HL-60/S4 treated with retinoic acid at 250 ng/mL for 4 days and 3 days (cell line): ENCODE data around the gene NXPH2.

Experiments
- in situ Hi-C: fragments of 300-500 bp; cut with MboI; formaldehyde crosslinking; loops from 2 replicates; pipeline ENCODE4 v1.7.0; 2022; ENCODE audit warnings: low sequenced_read_pairs

NXPH2 gene

GRCh38 chr2:138779781-138780445, at the start of gene NXPH2:
Gene NXPH2, minus strand, starts transcription at chr2:138780390. Its CDS starts 149 bp downstream, at chr2:138780241.
- in situ Hi-C loops, result no loop called here

- in situ Hi-C loops, result no loop called here
Observed at GRCh38 chr2:138829326-138829919, 49.2 kb upstream of the NXPH2 start.

- in situ Hi-C loops, result no loop called here
Observed at GRCh38 chr2:138827426-138828054, 47.4 kb upstream of the NXPH2 start.

GRCh38 chr2:138823666-138824065, 43.5 kb upstream of the NXPH2 start:
- in situ Hi-C loops, result no loop called here

- in situ Hi-C loops, result no loop called here
Observed at GRCh38 chr2:138819964-138820363, 39.8 kb upstream of the NXPH2 start.

- in situ Hi-C loops, result no loop called here
Observed at GRCh38 chr2:138818556-138818955, 38.4 kb upstream of the NXPH2 start.

- in situ Hi-C loops, result no loop called here
Observed at GRCh38 chr2:138814123-138814898, 34.1 kb upstream of the NXPH2 start.

- in situ Hi-C loops, result no loop called here
Observed at GRCh38 chr2:138811431-138811830, 31.2 kb upstream of the NXPH2 start.

- in situ Hi-C loops, result no loop called here
Observed at GRCh38 chr2:138794724-138795123, 14.5 kb upstream of the NXPH2 start.

GRCh38 chr2:138787053-138787666, 7.0 kb upstream of the NXPH2 start:
- in situ Hi-C loops, result no loop called here

- in situ Hi-C loops, result no loop called here
Observed at GRCh38 chr2:138782383-138782782, 2.2 kb upstream of the NXPH2 start.

- in situ Hi-C loops, result no loop called here
Observed at GRCh38 chr2:138780908-138781307, 718 bp upstream of the NXPH2 start.

GRCh38 chr2:138780446-138780880, 273 bp upstream of the NXPH2 start:
- in situ Hi-C loops, result no loop called here

- in situ Hi-C loops, result no loop called here
Observed at GRCh38 chr2:138779406-138779780, 797 bp downstream of the NXPH2 start.

GRCh38 chr2:138777996-138778395, 2.2 kb downstream of the NXPH2 start:
- in situ Hi-C loops, result no loop called here

GRCh38 chr2:138775736-138776135, 4.5 kb downstream of the NXPH2 start:
- in situ Hi-C loops, result no loop called here

- in situ Hi-C loops, result no loop called here
Observed at GRCh38 chr2:138771534-138771933, 8.7 kb downstream of the NXPH2 start.

GRCh38 chr2:138767101-138767500, 13.1 kb downstream of the NXPH2 start:
- in situ Hi-C loops, result no loop called here

- in situ Hi-C loops, result no loop called here
Observed at GRCh38 chr2:138766464-138766863, 13.7 kb downstream of the NXPH2 start.

- in situ Hi-C loops, result no loop called here
Observed at GRCh38 chr2:138763971-138764370, 16.2 kb downstream of the NXPH2 start.

GRCh38 chr2:138762533-138762932, 17.7 kb downstream of the NXPH2 start:
- in situ Hi-C loops, result no loop called here
